H7 (cell line): Measurements from ENCODE around the gene A1CF. TPM values are rescaled to one million over a fixed set of nuclear protein-coding genes. Genes with fewer than 3 reads are reported as not detected.
A peak's percentile ranks its signal among the peaks of the same experiment; 100 is the strongest.
"Not testable (repeated sequence)": the region's sequence is repeated elsewhere in the genome, so short reads cannot be mapped to it uniquely, and the experiment has no call there.

ENCODE experiments used
- DNase-seq: peaks from one replicate; pipeline ENCODE4 v3.0.0; 2012
- H3K27me3 ChIP-seq: 2 replicates; pipeline ENCODE4 v1.6.0; 2011; ENCODE audit warnings: mild to moderate bottlenecking, low read length; ENCODE audit not compliant: control insufficient read depth, insufficient read depth
- H3K36me3 ChIP-seq: replicated peaks from 2 replicates; pipeline ENCODE4 v1.5.1; 2011; ENCODE audit warnings: low read length; ENCODE audit not compliant: control insufficient read depth, insufficient read depth
- H3K4me3 ChIP-seq: 2 replicates; pipeline ENCODE4 v1.5.1; 2011; ENCODE audit warnings: low read depth, mild to moderate bottlenecking, control low read depth, low read length, moderate library complexity; ENCODE audit not compliant: insufficient read depth
- total RNA-seq: library from RNA; depleted of rRNA; stranded (reverse); fragments of >200 nt; shearing (Covaris generic); gene quantifications from 2 replicates; pipeline ENCODE4 v1.2.3, GENCODE V29; 2014; rRNA removed

Gene A1CF
- total RNA-seq, 1 experiment from 2014 or later: not detected

DNA sequence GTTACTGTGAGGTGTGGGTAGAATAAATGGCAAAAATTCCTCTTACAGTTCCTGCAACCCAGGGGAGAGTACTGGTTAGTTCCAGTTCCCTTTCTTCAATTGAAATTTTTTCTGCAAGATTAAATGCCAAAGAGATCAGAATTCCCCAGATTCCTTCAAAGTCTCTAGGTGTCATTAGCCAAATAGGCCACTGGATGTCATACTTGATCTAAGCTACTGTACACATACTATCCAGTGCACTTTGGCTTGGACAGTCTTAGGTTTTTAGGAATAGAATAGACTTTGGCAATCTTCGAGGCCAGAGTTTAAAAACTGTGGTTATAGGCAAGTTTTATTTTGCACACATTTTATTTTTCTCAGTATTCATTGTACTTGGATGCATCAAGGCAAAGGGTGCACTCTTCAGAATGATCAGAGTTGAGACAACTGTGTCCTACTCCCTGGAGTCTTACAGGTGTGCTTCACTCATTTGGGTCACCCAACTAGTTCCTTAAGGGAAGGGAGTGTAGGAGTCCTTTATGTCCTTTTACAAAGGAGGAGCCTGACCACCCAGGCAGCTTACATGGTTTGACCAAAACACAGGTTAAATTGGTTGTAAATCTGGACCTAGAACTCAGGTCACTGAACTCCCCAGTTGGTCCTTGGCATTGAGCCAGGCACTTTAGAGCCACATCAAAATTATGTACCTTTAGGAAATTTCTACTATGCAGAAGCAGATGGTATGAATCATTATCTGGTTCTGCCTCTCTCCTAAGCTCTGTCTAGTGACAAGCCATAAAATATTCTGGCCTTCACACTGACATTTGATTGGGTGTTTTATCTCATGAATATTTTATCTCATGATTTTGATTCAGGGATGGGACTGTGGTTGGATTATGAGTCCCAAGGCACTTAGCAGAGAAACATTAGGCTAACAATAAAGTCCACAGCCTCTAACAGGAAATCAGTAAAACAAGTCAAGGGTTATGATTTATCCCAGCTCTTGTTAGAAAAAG, 96.2 kb downstream of the A1CF start:
- Histone ChIP-seq H3K4me3 (no peak overlapping the region), H3K27me3 (no peaks in the 10 kb centered on the region), H3K36me3 (no peaks in the 10 kb centered on the region)
- DNase-seq: peak; percentile 32

DNA sequence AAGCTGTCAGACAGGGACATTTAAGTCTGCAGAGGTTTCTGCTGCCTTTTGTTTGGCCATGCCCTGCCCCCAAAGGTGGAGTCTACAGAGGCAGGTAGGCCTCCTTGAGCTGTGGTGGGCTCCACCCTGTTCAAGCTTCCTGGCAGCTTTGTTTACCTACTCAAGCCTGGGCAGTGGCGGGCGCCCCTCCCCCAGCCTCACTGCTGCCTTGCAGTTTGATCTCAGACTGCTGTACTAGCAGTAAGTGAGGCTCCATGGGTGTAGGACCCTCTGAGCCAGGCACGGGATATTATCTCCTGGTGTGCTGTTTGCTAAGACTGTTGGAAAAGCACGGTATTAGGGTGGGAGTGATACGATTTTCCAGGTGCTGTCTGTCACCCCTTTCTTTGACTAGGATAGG, 97.5 kb downstream of the A1CF start:
- not testable (repeated sequence) for H3K27me3 ChIP-seq, H3K36me3 ChIP-seq, DNase-seq, H3K4me3 ChIP-seq

DNA sequence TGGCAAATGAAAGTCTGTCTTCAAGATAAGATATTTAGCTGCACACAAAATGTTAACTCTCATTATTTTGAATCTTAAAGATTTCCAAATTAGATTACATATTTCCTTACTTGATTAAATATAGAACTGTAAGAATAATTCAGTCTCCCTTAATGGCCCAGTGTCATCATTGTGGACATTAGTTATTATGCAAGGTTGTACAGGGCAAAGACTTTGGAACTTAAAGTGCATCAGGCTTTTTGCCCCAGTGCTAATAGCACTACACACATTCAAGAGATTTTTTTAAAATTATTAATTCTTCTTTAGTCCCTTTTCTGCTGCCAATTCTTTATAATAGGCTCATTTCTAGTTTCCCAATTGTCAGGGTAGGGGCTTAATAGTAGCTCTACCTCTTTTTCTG, 103.4 kb downstream of the A1CF start:
- H3K4me3 ChIP-seq, DNase-seq, H3K36me3 ChIP-seq, H3K27me3 ChIP-seq: not testable (repeated sequence)

DNA sequence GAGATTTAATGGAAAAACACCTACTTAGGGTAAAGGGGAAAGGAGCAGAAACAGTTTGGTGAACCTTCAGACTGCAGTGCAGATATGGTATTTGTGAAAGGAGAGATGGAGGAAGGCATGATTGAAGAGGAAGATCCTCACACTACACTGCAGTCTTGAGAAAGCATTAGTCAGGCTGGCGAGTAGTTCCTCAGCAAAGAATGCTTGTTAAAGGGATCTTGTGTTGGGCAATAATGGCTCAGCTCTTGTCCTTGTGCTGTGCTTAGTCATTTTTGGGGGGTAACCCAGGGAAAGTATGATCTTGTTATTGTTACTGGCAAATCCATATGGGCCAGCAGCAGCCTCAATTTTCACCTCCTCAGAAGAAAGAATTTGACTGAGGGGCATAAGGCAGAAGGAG, 105.4 kb downstream of the A1CF start:
- H3K27me3 ChIP-seq, DNase-seq, H3K36me3 ChIP-seq, H3K4me3 ChIP-seq: not testable (repeated sequence)

DNA sequence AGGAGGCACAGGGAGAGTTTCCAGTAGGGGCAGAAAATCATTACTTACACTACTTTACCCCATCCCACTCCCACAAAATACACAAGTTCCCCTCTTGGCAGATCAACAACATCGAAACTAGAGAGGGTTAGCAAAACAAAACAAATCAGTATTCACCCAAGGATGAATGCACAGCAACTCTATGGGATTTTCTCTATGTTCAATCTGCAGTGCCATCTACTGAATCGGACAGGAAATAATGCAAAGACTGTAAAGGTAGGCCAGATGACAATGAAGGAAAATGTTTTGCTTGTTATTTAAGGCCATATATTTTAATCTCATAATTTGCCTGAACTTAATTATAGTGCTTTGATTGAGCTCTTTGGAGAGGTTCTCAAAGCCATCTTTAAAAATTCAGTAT, 110.6 kb downstream of the A1CF start:
- not testable (repeated sequence) for H3K36me3 ChIP-seq, H3K27me3 ChIP-seq, H3K4me3 ChIP-seq, DNase-seq

DNA sequence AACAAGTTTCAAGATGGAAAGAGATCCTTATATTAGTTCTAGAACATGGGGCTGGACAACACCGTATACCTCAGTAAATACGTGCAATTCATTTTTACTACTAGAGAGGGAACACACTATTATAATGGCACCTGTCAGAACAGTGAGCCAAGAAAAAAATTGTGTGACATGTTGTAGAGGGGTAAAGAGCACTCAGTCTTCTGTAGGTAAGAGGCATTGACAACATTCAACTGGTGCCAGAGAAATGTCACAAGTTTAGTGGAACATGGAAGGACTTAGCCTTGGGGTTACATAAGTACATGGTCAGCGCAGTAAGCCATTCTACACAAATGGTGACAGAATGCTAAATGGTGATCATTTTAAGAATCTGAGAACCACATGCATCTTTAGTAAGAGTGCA, 113.4 kb downstream of the A1CF start:
- H3K4me3 ChIP-seq, DNase-seq, H3K27me3 ChIP-seq, H3K36me3 ChIP-seq: not testable (repeated sequence)

DNA sequence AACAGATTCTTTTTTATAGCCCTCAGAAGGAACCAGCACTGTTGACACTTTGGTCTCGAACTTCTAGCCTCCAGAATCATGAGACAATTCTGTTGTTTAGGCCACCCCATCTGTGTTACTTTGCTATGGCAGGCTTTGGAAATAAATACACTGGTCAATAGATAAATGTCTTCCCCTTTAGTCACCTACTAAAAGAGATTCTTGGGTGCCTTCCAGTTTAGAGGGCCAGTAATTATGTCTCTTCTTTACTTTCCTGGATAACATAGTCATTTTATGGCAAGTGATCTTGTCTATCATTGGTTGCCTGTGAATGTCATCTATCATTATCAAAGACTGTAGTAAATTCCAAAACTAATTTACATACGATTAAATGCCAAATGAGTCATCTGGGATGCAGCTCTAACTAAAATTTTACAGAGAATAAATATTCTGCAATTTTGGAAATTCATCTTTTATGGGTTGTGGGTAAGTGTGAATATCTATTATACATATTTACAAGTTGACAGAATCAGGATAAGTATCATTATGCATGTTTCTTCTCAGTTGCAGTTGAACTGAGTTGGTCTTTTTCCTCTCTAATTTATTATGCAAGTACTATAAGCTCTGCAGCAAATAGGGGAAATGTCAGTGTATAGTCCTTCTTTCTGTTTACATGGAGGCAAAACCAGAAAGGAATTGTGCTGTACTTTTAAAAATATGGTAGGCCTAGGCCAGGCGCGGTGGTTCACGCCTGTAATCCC, 118.5 kb downstream of the A1CF start:
- not testable (repeated sequence) for DNase-seq, H3K36me3 ChIP-seq, H3K27me3 ChIP-seq, H3K4me3 ChIP-seq

Other genes starting within 250 kb of the A1CF start
- gene ASAH2B, start 145.7 kb downstream of the A1CF start, total RNA-seq: 3.4 and 4.1 TPM in 2 replicates
- gene PRKG1, start 188.9 kb upstream of the A1CF start, total RNA-seq: 7.3 and 8.9 TPM in 2 replicates